K562 (cell line): ENCODE data around the gene CLEC2D. TPM values are rescaled to one million over a fixed set of nuclear protein-coding genes. Genes with fewer than 3 reads are reported as not detected.

Experiments
- GMEB1 ChIP-seq: fragments of 250-450 bp; sonication (Bioruptor Pico); IDR thresholded peaks from 2 replicates; pipeline ENCODE4 v1.4.0; 2020; ENCODE audit warnings: mild to moderate bottlenecking
- KLF10 ChIP-seq: fragments of 250-450 bp; sonication (Bioruptor Pico); IDR thresholded peaks from 2 replicates; pipeline ENCODE4 v1.6.1; 2021; ENCODE audit warnings: matching md5 sums
- SAFB2 ChIP-seq: fragments of 200-400 bp; formaldehyde crosslinking; IDR thresholded peaks from 2 replicates; pipeline ENCODE4 v1.6.1; 2018; ENCODE audit warnings: borderline replicate concordance, low read length, low read depth, moderate library complexity; ENCODE audit not compliant: severe bottlenecking
- ZBTB17 ChIP-seq: fragments of 450-650 bp; formaldehyde crosslinking; IDR thresholded peaks from 2 replicates; pipeline ENCODE4 v1.4.0; 2020; ENCODE audit warnings: mild to moderate bottlenecking
- ZNF253 ChIP-seq: fragments of 250-450 bp; sonication (Bioruptor Pico); conservative IDR thresholded peaks from 2 replicates; pipeline ENCODE4 v1.6.1; 2021; ENCODE audit warnings: mild to moderate bottlenecking
- polyA plus RNA-seq, 8 experiments: library from polyadenylated mRNA; depleted of rRNA in 4 of 8; stranded (reverse) in 5 of 8; unstranded in 3 of 8; fragments of >200 nt; fragmentation: Nextera tagmentation in 2 of 8; fragmentation: Illumina TruSeq in 1 of 8; extraction: Ambion mirVana in 2 of 8; extraction: Trizol in 1 of 8; gene quantifications; 2 replicates each; pipeline versions ENCODE4 v1.2.1 to v1.2.3, GENCODE V29; 2011 to 2014; ENCODE audit warnings: inconsistent platforms in 1 of 8, missing spikeins in 1 of 8
- total RNA-seq, 7 experiments: library from RNA; depleted of rRNA in 6 of 7; stranded (reverse); fragments of >200 nt in 6 of 7; fragmentation: Illumina TruSeq in 2 of 7; extraction: Trizol in 2 of 7; gene quantifications; 2 replicates each; pipeline versions ENCODE4 v1.2.1 to v1.2.3, GENCODE V29; 2011 to 2021; ENCODE audit warnings: low replicate concordance in 1 of 7
- TF ChIP-seq, protein P1 (sequence below): fragments of 450-650 bp; IDR thresholded peaks from 2 replicates; pipeline ENCODE4 v1.6.1; 2018; ENCODE audit not compliant: partially characterized antibody

The CLEC2D gene
- total and polyA plus RNA-seq, 9 of the 15 experiments (the other 6 are each of a cell fraction or from before 2014, with no cell fraction given): 1.4 to 5.0 (median 2.2) TPM

GRCh38 chr12:9699898-9700605, 30.5 kb downstream of the CLEC2D start (continued):
- TF ChIP-seq KLF10 (no peak), ZBTB17 (CRISPR knock-in tag) (no peak), GMEB1 (CRISPR knock-in tag) (no peak), ZNF253 (no peak), SAFB2 (no peak)
- TF ChIP-seq, protein P1, sequence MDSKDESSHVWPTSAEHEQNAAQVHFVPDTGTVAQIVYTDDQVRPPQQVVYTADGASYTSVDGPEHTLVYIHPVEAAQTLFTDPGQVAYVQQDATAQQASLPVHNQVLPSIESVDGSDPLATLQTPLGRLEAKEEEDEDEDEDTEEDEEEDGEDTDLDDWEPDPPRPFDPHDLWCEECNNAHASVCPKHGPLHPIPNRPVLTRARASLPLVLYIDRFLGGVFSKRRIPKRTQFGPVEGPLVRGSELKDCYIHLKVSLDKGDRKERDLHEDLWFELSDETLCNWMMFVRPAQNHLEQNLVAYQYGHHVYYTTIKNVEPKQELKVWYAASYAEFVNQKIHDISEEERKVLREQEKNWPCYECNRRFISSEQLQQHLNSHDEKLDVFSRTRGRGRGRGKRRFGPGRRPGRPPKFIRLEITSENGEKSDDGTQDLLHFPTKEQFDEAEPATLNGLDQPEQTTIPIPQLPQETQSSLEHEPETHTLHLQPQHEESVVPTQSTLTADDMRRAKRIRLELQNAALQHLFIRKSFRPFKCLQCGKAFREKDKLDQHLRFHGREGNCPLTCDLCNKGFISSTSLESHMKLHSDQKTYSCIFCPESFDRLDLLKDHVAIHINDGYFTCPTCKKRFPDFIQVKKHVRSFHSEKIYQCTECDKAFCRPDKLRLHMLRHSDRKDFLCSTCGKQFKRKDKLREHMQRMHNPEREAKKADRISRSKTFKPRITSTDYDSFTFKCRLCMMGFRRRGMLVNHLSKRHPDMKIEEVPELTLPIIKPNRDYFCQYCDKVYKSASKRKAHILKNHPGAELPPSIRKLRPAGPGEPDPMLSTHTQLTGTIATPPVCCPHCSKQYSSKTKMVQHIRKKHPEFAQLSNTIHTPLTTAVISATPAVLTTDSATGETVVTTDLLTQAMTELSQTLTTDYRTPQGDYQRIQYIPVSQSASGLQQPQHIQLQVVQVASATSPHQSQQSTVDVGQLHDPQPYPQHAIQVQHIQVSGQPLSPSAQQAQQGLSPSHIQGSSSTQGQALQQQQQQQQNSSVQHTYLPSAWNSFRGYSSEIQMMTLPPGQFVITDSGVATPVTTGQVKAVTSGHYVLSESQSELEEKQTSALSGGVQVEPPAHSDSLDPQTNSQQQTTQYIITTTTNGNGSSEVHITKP: no peak
